GM21786 (cell line): Measurements from ENCODE around the gene IRF2.

Source experiments
- ATAC-seq: cut with Tn5 transposase; IDR thresholded peaks from one replicate; pipeline ENCODE4 v1.9.1; 2021; ENCODE audit not compliant: unreplicated experiment

IRF2 gene

DNA sequence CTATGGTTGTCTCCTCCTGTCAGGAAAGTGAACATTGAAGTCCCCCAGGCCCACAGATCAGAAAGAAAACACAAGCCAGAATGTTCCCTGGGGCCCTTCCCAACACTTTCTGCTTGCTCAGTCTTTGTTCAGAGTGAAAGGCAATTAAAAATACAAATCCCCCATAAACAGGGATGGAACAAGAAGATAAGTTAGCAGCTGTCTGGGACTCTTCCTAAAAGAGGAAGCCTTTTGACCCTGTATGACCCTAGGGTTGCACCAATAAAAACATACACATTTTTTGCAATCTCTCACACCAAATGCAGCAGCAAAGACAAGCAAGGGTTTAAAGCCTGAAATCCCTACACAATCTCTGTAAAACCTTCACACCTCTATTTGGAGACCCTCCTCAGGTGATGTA is 22.6 kb downstream of the IRF2 start:
- ATAC-seq = no peak

DNA sequence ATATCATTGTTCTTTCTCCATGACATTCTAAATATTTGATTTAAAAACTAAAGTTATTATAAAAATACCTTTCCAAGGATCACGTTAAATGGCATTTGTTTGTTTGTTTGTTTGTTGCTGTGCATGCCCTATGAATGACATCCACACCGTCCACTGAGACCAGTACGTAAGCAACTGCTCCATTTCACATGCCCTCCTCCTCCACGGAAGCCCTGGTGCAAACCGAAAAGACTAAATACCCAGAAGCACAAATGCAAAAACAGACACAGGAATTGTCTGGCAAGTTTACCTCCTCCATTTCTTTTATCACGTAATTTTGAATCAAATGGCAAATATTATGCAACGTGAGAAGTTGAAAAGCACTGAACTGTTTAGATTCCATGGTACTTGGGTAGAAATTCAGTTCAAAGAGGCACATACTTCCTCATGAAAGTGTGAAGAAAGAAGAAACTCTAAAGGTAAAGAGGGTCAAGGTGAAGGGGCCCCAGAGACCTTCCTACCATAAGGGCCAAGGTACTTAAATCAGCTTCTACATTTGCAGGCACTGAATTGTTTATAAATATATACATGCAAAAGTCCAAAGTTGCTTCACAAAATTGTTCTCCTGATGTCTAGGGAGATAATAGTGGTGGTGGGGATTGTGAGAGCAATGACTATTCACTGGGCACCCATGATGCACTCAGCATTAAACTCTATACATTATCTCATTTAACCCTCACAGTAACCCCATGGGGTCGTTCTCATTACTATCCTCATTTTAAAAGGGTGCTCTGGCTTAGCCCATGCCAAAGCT is 23.4 kb downstream of the IRF2 start:
- ATAC-seq = no peak

- no peak for ATAC-seq
Observed at GRCh38 chr4:184450045-184450444, 24.3 kb downstream of the IRF2 start.

DNA sequence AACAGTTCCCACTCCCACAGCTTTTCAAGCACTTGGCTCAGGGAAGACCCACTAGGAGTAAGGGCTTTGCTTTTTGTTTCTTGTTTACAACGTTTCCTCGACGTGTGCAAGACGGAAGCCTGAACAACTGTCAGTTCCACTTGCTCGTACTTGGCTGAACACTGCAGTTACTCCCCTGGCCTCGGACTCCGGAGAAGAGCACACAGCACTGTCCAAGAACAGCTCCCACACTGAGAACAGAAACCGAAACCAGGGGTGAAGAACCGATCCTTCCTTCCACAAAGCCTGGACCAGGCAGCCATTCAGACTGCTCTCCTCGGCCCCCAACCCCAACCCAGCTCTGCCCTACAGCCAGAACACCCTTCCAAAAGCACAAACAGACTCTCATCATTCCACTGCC is 25.5 kb downstream of the IRF2 start:
- ATAC-seq = no peak

DNA sequence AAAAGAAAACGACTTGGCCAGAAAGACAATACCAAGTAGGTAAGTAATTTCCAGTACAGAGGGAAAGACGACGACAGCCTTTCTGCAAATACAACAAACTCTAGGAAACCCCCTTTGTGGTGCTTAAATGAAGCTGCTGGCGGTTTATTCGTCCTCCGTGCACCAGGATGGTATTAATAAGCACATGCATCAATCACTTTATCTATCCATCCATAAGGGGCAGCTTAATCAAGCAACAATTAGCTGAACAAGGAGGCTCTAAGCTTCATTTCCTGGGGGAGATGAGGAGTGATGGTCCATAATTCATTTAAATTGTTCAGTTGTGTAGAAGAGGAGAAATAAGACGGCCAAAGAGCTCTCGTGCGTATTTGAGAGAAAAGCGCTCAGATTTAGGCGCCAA is 26.2 kb downstream of the IRF2 start:
- no peak for ATAC-seq

- no peak for ATAC-seq
Observed at GRCh38 chr4:184447664-184448063, 26.7 kb downstream of the IRF2 start.

GRCh38 chr4:184446132-184446658 is 28.2 kb downstream of the IRF2 start:
- no peak for ATAC-seq

- peak; percentile 44 for ATAC-seq
Observed at GRCh38 chr4:184444953-184445309, 29.4 kb downstream of the IRF2 start.

- ATAC-seq = no peak
Observed at GRCh38 chr4:184444215-184444952, 30.0 kb downstream of the IRF2 start.

DNA sequence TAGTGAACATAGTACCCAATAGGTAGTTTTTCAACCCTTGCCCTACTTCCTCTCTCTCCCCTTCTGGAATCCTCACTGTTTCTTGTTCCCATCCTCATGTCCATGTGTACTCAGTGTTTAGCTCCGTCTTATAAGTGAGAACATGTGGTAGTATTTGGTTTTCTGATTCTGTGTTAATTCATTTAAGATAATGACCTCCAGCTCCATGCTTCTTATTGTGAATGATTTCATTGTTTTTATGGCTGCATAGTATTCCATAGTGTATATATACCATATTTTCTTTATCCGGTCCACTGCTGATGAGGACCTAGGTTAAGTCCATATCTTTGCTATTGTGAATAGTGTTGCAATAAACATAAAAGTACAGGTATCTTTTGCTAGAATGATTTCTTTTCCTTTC is 31.0 kb downstream of the IRF2 start:
- ATAC-seq = no peak

- no peak for ATAC-seq
Observed at GRCh38 chr4:184442314-184442635, 32.1 kb downstream of the IRF2 start.

GRCh38 chr4:184441461-184442313 is 32.7 kb downstream of the IRF2 start:
- no peak for ATAC-seq

DNA sequence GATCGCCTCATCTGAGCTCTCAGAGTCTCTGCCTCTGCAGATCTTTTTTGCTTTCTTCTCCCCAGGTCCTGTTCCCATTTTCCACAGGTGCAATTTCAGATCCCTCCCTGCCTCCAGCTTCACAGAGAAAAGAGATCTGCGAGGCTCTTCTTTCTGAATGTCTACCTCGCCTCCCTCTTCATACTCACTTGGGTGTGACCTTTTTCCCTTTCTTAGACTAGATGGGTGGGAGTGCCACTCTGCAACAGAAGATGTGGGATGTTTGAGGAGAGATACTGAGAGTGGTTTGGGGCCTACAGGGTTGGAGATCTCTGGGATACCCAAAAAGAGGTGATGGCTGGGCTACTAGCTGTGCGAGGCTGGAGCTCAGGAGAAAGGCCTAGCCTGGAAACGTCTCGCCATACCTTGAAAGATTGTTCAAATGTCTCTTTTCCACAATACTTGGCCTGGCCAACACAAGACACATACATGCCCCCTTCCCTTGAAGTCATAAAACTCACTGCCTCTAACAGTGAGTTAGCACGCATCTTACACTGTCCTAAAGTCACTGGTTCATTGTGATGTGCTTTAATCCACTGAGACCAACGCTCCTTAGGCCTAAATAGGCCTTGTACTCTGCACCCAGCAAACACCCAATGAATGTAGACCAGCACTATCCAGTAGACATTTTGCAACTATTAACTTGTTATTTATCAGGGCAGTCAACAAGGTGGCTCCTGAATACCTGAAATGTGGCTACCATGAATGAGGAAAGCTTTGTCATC is 33.6 kb downstream of the IRF2 start:
- ATAC-seq = no peak

DNA sequence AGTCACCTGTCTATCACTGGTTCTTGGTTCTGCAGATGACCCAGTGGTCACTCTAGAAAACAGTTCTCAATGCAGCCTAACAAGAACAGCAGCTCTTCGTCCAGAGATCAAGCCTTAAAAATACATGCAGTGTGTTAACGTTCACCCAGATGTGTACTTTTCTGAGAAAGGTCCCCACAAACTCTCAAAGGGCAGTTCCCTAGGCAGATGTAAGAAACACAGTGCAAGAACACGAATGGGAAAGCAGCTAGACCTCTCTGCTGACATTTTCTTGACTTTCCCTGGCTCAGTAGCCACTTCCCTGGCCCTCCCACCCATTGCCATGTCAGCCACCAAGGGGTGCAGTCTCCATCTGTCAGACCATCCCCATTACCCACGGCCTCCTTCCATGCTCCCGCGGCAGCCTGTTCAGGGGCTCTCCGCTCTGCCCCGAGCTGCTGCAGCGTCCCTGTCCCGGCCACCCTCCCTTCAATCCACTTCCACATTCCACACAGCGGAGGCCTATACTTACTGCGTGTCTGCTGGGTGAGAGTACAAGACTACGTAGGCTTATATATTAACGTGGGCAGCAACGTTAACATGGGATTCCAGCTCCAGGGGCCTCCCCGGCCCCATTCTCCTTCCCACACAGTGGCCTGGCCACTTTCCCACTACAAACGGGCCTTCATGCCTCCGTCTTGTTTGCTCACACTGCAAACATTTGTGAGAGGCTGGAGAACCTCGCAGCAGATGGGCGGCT is 34.3 kb downstream of the IRF2 start:
- ATAC-seq = no peak

GRCh38 chr4:184439386-184439785 is 35.0 kb downstream of the IRF2 start:
- no peak for ATAC-seq

GRCh38 chr4:184438375-184438774 is 36.0 kb downstream of the IRF2 start:
- no peak for ATAC-seq

DNA sequence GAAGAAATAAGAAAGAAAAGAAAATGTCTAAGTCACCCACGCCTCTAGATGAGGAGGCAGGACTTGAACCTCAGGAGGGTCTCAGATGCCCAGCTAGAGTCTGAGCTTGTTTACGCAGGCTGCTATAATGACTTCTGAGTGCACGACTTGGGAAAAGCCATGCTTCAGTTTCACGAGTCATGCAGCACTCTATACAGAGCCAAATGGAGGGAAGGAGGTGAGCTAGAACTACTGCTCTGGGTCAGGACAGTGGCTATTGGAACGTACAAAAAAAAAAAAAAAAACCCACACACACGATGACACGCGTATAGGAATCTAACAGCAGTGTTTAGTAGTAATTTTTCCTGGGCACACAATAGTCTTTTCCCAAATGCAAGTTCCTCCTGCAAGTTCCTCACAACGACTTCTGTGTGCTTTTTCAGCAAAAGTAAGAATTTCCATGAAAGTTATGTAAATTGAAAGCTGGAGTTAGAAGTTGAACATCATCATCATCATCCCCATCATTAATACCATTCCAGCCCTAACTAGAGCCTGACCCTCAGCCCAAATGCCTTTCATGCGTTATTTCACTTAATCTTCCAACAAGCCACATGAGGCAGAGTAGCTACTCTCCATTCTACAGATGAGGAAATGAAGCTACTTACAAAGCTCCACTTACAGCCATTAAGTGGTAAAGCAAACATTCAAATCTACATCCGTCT is 36.6 kb downstream of the IRF2 start:
- peak; percentile 73 for ATAC-seq

DNA sequence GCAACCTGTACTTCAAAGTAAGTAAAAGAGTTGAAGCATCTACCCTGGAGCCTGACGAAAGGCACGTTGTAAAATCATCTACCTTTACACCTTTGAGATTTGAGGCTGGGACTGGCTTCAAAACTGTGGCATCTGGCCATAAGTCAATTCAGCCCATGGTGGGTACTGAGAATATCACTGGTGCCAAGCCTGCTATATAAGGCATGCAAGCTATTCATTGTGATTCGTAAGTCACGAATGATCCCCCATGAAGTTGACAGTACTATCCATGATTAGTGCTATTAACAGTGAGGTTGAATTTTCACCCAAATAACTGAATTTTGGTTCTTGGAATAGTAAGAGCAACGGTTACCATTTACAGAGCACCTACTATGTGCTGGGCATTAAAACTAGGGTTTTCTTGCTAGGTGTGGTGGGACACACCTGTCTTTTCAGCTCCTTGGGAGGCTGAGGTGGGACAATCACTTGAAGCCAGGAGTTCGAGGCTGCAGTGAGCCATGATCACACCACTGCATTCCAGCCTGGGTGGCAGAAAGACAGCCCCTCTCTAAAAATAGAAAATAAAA is 39.8 kb downstream of the IRF2 start:
- ATAC-seq = no peak

DNA sequence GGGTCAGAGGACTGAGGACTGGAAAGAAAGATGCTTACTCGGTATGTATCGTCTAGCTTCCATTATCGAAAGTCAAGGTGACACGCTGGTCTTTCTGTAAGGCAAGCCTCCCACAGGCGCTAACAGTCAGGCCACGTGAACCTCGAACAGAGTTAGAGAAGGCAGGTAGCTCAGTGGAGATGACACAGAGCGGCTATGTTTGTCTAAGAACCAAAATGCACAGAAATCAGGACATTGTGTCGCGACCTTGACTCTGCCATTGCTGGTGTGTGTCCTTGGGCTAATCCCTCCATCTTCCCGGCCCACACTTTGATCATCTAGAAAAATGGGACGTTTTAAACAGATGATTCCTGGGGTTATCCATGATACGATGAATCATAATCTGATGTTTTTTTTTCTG is 40.3 kb downstream of the IRF2 start:
- ATAC-seq = no peak
